T-helper 9 cell (primary cell): Measurements from ENCODE around the gene MBOAT1.
"Not testable (repeated sequence)": the region's sequence is repeated elsewhere in the genome, so short reads cannot be mapped to it uniquely, and the experiment has no call there.

Experiments
- DNase-seq: peaks from one replicate; pipeline ENCODE4 v3.0.0-alpha.2; 2020

The MBOAT1 gene

DNA sequence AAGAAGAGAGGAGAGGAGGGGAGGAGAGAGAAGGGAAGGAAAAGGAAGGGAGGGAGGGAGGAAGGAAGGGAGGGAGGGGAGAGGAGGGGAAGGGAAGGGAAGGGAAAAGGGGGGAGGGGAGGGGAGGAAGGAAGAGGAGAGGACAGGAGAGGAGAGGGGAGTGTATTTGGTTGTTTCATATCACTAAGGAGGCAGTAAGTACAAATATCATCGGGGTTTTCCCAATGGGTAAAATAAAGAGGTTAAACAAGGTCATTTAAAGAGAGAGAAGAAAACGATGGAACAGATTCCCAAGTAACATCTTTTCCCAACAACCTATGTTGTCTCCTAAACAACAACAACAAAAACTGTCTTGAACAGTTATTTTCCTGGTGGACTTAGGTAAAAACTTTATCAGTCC, 43.6 kb downstream of the MBOAT1 start:
- no peak for DNase-seq

DNA sequence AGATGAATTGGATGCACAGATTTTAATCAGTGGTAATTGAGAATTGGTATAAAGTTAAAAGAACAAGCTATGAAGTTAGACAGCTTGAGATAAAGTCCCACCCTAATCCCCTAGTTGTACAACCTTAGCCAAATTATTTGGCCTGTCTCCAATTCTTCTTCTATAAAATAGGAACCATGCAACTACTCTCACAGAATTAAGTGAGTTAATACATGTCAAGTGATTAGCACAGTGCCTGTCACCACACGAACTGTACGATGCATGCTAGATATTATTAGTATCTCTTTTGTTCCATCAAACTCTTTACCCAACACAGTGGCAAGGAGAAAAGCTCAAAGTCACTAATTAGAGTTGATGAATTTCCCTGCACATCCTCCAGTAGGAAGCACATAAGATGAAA, 44.7 kb downstream of the MBOAT1 start:
- DNase-seq: no peak

GRCh38 chr6:20166210-20166609, 46.1 kb downstream of the MBOAT1 start:
- DNase-seq: no peak

- no peak for DNase-seq
Observed at GRCh38 chr6:20162515-20162914, 49.8 kb downstream of the MBOAT1 start.

DNA sequence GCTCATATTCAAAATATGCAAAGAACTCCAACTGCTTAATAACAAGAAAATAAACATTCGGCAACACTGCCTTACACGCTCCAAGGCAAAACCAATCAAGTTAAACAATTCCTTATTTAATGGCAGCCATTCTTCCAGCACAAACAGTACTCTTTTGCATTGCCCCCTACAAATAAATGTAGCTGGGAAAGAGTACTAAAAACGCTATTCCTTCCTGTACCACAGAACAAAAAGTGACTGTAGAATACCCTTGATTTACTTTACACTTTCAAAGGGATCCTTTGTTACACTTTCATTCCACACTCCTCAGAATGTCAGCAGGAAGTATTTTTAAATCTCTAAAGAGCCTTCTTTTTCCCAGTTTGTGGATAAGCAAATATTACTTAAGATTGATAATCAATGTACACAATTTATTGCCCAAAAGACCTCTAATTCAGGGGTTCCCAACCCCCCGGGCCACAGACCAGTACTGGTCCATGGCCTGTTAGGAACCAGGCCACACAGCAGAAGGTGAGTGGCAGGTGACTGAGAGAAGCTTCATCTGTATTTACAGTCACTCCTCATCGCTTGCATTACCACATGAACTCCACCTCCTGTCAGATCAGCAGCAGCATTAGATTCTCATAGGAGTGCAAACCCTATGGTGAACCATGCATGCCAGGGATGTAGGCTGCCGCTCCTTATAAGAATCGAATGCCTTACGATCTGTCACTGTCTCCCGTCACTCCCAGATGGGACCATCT, 51.6 kb downstream of the MBOAT1 start:
- DNase-seq: no peak

DNA sequence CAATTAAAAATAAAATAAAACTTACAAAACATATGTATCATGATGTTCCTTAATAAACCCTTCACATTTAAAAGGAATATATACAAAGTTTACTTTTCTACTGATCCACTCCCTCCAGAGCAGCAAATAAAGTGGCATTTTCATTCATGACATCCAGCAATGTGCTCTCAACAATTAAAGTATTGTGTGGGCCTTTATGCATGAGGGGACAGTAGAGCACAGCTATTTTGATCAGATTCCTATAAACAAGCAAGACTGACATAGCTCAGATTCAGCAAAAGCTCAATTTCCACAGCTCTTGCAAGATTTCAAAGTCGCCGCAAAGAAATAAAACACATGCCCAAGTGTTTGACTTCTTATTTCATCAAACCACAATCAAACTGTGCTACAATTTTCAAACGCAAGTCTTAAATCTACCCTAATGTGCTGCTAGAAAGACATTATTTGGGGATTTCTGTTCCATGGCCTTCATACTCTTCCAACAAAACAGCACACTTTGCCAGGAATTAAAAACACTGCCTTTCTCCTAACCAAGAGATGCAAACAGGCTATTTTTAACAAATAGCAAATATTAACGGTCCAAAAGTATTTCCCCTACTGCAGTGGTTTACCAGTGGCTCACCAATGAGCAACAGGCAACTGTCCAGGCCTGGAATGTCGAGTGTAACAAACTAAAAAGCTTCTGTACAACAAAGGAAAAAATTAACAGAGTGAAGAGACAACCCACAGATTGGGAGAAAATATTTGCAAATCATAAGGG, 52.3 kb downstream of the MBOAT1 start:
- no peak for DNase-seq

- DNase-seq: no peak
Observed at GRCh38 chr6:20159098-20159497, 53.2 kb downstream of the MBOAT1 start.

GRCh38 chr6:20158676-20159075, 53.6 kb downstream of the MBOAT1 start:
- DNase-seq: no peak

DNA sequence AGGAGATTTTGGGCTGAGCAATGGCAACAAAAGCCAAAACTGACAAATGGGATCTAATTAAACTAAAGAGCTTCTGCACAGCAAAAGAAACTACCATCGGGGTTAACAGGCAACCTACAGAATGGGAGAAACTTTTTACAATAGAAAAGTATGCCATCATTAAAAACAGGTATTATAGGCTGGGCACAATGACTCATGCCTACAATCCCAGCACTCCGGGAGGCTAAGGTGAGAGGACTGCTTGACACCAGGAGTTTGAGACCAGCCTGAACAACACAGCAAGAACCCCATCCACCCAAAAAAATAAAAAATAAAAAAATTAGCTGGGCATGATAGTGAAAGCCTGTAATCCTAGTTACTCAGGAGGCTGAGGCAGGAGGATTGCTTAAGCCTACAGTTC, 55.4 kb downstream of the MBOAT1 start:
- no peak for DNase-seq

DNA sequence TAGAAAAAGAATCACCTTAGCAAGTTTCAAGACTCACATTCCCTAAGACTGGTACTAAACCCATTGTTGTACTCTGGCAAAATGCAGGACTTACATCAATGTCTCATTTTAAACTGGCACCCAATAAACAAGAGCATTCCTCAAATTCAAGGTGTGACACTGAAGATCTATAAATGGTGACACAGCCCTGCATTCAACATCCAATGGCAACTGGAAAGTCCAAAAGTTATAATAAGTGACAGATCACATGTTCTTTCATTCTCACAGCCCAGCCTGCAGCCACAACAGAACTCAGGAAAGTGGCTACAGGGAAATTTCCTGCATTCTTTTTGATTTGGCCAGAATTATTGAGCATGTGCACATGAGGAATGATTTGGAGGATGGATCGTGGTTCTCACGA, 57.5 kb downstream of the MBOAT1 start:
- DNase-seq: no peak

- DNase-seq: no peak
Observed at GRCh38 chr6:20153194-20153593, 59.1 kb downstream of the MBOAT1 start.

GRCh38 chr6:20148433-20148832, 63.8 kb downstream of the MBOAT1 start:
- no peak for DNase-seq

DNA sequence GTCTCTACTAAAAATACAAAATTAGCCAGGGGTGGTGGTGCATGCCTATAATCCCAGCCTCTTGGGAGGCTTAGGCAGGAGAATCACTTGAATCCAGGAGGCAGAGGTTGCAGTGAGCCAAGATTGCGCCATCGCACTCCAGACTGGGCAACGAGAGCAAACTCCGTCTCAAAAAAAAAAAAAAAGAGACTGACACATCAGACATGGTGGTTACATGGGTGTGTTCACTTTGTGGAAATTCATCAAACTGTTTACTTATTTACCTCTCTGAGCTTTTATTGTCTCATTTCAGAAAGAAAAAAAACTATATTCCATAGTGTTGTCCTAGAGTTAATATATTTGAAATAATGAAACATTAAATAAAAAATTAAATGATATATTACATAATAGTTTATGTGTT, 64.8 kb downstream of the MBOAT1 start:
- no peak for DNase-seq

- DNase-seq: not testable (repeated sequence)
Observed at GRCh38 chr6:20146831-20147230, 65.4 kb downstream of the MBOAT1 start.

- no peak for DNase-seq
Observed at GRCh38 chr6:20146291-20146690, 66.0 kb downstream of the MBOAT1 start.

- DNase-seq: no peak
Observed at GRCh38 chr6:20142866-20143265, 69.4 kb downstream of the MBOAT1 start.

DNA sequence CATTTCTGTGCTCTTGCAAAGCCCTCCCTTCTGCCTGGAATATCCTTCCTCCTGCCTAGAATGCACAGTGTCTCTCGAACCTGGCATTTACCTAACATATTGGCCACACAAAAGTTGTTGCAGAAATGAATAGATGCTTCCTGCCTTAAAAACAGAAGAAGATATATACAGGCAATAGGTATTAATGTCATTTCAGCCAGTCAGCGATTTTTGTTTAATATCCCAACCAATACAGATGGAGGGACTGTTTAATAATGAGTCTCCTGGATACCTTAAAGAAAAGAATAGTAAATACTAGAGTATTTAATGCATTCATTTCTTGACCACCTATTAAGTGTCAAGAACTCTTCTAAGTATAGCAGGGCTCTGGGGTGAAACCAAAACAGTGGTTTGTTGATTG, 70.3 kb downstream of the MBOAT1 start:
- no peak for DNase-seq

DNA sequence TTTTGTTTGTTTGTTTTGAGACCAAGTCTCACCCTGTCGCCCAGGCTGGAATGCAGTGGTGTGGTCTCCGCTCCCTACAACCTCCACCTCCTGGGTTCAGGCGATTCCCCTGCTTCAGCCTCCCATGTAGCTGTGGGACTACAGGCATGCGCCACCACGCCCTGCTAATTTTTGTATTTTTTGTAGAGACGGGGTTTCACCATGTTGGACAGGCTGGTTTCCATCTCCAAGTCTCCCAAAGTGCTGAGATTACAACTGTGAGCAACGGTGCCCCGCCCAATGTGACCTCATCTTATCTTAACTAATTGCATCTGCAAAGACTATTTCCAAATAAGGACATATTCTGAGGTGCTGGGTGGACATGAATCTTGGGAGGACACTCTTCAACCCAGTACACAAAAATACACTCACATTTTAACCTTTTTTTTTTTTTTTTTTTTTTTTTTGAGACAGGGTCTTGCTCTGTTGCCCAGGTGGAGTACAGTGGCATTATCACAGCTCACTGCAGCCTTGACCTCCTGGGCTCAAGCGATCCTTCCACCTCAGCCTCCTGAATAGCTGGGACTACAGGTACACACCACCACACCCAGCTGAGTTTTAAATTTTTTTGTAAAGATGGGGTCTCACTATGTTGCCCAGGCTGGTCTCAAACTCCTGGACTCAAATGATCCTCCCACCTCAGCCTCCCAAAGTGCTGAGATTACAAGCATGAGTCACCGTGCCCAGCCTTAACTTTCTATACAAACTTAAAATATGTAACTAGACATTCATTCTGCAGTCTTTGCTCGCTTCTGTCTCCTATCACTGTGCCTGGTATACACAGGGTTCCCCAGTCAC, 72.9 kb downstream of the MBOAT1 start:
- not testable (repeated sequence) for DNase-seq

DNA sequence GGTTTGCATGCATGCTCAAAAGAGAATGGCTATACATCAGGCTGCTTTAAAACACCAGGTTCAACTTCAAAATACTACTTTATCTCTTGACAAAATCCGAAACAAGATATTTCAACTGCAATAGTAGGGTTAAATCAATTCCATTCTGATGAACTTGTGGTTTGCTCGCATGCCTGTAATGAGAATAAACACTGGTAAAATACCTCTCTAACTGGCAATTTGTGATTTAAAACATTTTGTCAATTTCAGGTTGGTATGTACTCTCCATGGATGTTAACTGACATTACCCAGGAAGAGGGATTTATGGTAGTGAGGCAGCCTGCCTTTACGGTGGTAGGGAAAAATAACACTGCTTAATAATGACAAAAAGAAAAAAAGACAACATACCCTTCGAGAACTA, 74.4 kb downstream of the MBOAT1 start:
- no peak for DNase-seq

DNA sequence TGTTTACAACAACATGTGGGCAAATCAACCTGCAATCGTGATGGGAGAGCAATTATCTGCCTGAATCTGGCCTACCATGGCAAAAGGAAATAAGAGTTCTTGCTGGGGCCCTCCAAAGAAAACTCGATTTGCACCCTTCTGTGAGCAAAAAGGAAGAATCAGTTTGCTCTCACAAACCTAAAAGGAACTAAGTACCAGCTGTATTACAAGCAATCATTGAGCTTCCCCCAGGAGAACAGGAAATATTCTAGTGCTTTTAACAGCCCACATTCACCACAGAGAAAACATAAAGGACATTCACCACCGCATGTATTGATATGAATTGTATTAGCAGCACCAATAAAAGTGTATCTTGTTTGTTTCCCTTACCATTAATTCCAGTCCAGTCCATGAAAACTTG, 75.0 kb downstream of the MBOAT1 start:
- DNase-seq: no peak

DNA sequence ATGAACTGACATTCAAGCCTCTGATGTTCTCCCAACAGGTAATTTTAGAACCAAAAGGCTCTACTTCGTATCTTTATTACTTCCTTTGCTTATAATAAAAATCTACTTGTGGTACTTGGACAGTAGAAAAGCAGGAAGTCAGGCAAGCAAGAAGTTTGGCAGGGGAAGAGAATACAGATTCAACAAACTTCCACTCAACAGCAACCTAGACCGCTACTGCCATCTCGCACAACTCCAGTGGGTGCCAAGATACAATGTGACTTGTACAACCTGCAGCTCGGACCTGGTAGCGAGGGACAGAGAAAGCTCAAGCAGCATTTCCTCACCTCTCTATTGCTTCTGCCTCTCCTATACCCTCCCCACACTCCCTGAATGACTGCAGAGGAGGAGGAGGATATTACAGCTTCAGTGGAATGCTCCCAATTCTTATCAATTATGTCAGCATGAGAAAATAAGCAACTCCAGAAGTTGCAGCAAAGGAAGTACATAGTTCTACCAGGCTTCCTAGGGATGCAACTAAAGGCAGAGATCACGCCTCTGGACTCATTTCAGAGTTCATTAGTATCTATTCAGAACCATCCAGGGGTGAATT, 76.5 kb downstream of the MBOAT1 start:
- DNase-seq: no peak

- DNase-seq: no peak
Observed at GRCh38 chr6:20134613-20135012, 77.7 kb downstream of the MBOAT1 start.
